ENCODE results near the gene KAT8. TPM values are rescaled to one million over a fixed set of nuclear protein-coding genes. Genes with fewer than 3 reads are reported as not detected.
A peak's percentile ranks its signal among the peaks of the same experiment; 100 is the strongest.

The KAT8 gene
- total RNA-seq, 1 donor from 2014 or later, result 30.3 TPM

GRCh38 chr16:31106509-31107464 is 10.7 kb upstream of the KAT8 start:
- no peak for DNase-seq (ENCODE audit: low read depth in 2 of 2)

GRCh38 chr16:31107465-31107867 is 10.0 kb upstream of the KAT8 start:
- DNase-seq (ENCODE audit: low read depth in 2 of 2), result no peak

GRCh38 chr16:31108035-31108793 is 9.2 kb upstream of the KAT8 start, which contains the start of gene BCKDK:
TSS of gene BCKDK (plus strand) at chr16:31108386. CDS start at chr16:31109224, 838 bp downstream.
- DNase-seq (ENCODE audit: low read depth in 2 of 2), result peak; percentile 27 to 70

- DNase-seq (ENCODE audit: low read depth in 2 of 2), result no peak
Measured at GRCh38 chr16:31108794-31109558, 8.5 kb upstream of the KAT8 start.

- DNase-seq (ENCODE audit: low read depth in 2 of 2), result no peak
Measured at GRCh38 chr16:31109622-31110021, 7.8 kb upstream of the KAT8 start.

GRCh38 chr16:31110106-31111034 is 7.1 kb upstream of the KAT8 start:
- DNase-seq (ENCODE audit: low read depth in 2 of 2), result no peak

GRCh38 chr16:31111881-31112466 is 5.5 kb upstream of the KAT8 start:
- no peak for DNase-seq (ENCODE audit: low read depth in 2 of 2)

- DNase-seq (ENCODE audit: low read depth in 2 of 2), result no peak
Measured at GRCh38 chr16:31112711-31113110, 4.8 kb upstream of the KAT8 start.

- DNase-seq (ENCODE audit: low read depth in 2 of 2), result no peak
Measured at GRCh38 chr16:31113121-31114120, 4.0 kb upstream of the KAT8 start.

GRCh38 chr16:31114468-31114867 is 3.0 kb upstream of the KAT8 start:
- DNase-seq (ENCODE audit: low read depth in 2 of 2), result no peak

GRCh38 chr16:31118223-31119155 is 1.0 kb downstream of the KAT8 start:
- no peak for DNase-seq (ENCODE audit: low read depth in 2 of 2)

GRCh38 chr16:31120129-31120528 is 2.7 kb downstream of the KAT8 start:
- no peak for DNase-seq (ENCODE audit: low read depth in 2 of 2)

- no peak for DNase-seq (ENCODE audit: low read depth in 2 of 2)
Measured at GRCh38 chr16:31125844-31126243, 8.4 kb downstream of the KAT8 start.

- DNase-seq (ENCODE audit: low read depth in 2 of 2), result no peak
Measured at GRCh38 chr16:31127182-31127581, 9.7 kb downstream of the KAT8 start.

- DNase-seq (ENCODE audit: low read depth in 2 of 2), result no peak
Measured at GRCh38 chr16:31128711-31129567, 11.5 kb downstream of the KAT8 start.

GRCh38 chr16:31129568-31130335 is 12.3 kb downstream of the KAT8 start:
- DNase-seq (ENCODE audit: low read depth in 2 of 2), result no peak
